Measurements from ENCODE around the gene GAP43.

Gene GAP43

DNA sequence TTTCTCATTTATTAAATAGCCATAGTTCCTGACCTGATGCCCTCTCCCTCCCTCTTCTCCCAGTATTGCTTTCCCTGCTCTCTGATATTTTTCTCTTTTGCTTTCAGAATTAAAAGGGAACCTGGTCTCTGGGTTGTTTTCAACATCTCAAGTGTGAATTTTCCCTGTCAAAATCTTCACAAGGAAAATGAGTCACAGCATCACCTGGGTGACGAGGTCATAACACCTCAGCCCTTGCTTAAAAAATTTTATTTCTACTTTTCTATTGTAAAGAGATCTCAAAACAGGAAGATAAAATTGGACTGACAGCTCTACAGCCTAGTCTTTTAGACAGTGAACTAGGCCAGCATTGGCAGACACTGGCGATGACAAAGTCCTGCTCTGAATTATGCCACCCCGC is 40.1 kb downstream of the GAP43 start:
- no peak for FAIRE-seq

DNA sequence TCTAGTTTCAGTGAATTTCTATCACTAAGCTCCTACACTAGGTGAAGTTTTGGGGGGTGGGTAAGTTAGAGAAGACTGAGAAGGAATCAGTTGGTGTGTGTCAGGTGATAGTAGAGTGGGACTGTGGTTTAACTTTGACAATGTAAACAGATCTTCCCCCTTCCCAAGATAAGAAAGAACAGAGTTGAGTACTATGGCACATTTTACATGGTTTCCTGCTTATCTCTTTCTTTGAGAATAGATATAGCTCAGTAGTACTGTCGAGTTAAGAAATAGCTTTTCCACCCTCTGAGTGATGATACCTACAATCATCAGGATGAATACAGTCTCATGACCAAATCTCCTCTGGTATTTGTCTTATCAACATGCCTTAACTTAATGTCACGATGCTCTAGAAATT is 42.8 kb downstream of the GAP43 start:
- no peak for FAIRE-seq

DNA sequence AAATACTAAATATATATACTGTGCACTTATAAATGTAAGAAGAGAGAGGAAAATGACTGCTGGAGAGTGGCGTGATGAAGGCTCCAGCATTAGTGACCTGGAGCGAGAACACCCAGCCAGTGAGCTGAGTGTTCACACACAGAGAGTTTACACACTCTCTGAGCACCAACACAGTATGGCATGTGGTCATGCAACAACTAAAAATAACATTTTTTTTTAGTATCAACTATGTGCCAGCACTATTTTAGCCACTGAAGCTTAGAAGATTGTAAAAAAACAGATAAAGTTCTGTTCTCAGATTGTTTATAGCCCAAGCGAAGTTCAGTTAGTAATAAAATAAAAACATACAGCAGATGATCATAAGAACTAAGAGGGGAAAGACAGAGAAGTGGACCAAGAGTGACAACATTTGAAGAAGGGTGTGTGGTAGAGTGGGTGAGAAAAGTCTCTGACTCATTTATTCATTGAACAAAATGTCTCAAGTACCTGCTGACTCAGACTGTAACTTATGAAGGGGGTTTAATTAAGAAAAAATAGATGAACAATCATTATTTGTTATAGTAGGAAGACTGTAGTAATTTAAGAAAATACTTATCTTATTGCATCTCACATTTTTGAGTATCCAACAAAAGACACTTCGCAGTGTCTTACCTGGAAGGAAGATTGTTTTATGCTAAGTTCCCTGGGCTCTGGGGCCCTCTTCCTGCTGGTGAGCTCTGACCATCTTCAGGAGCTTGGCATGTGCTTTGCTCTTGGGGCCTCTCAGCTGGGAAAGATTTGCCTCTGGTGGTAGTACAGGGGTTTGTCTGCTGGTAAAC is 43.8 kb downstream of the GAP43 start:
- no peak for FAIRE-seq

DNA sequence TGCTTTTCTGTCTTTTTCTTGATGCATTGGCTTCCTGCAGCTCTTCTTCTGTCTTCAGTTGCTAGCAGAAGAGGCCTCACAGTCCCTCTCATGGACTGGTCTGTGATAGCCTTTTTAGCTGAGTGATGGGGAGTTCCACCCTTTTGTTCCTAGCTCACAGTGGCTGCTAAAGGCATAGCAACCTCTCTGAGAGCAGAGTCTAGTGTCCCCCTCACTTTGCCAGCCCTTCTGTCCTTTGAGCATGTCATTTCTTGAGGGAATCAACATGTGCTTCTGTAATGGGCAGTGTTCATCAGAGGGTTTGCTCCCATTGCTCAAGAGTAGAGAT is 44.4 kb downstream of the GAP43 start:
- no peak for FAIRE-seq

DNA sequence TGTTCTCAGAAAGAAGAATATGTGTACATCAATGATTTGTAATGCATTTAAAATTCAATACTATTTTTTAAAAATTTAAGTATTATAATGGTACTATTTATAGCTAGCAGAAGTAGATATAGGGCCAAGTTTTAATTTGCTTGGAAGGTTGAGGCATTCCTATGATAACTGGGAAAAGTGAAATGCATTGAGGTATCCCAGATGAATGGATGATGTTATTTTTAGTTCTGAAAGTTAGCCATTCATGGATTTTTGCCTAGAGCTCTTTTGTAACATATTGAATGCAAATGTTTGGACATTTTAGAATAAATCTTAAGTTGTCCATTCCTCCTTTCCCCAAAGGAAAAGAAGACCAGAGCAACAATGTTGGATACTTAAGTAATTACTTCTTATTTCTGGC is 47.6 kb downstream of the GAP43 start:
- no peak for FAIRE-seq

DNA sequence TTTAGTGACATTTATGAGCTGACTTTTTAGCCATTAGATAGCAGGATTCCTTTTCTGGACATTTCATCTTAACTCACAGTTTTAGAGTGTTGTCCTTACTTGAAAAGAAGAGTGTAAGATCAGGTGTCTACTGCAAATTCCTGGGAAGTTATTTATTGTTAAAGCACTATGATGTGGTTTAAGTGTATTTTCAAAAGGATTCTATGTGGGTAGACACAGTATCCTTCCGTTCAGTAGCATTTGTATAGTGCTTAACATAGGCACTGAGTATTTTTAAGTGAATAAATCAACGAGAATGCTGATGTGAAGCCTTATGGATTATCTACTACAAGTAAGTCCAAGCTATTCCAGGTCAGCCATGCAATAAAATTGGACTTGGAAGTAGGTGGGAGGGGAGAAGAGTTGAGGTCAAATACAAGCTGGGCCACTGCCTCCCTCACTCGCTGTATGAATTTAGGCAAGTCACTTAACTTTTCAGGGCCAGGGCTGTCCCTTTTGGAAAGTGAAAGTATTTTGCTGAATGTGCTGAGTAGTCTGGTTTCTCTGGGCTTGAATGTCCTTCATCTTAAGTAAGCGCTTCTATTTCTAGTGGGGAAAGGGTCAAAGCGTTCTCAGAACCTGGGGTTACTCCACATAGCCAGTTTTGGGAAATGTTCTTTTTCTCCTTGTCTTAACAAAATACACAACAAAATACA is 48.6 kb downstream of the GAP43 start:
- FAIRE-seq, result no peak

DNA sequence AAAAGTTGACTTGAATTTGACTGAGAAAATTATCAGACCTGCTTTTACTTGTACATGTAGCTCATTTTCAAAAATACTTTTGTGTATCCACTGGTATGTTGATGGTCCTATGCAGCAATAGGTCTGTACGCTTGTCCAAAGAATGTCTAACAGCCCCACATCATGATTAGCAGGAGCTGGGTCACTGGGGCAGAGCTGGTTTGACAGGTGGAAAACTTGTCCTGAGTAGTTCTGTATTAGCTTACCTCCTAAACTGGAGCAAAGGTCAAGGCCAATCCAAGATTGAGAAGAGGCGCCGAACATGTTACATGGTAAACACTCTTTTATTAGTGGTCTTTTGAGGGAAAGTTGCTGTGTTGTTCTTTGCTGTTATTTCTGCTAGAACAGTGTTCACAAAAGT is 50.6 kb downstream of the GAP43 start:
- FAIRE-seq, result no peak

DNA sequence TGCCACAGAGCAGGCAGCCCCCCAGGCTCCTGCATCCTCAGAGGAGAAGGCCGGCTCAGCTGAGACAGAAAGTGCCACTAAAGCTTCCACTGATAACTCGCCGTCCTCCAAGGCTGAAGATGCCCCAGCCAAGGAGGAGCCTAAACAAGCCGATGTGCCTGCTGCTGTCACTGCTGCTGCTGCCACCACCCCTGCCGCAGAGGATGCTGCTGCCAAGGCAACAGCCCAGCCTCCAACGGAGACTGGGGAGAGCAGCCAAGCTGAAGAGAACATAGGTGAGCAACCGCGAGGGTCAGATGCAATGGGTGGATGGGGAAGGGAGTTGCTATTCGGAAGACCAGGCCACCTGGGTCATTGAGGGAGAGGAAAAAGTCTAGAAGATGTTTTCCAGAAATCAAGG is 53.0 kb downstream of the GAP43 start:
- FAIRE-seq, result no peak

DNA sequence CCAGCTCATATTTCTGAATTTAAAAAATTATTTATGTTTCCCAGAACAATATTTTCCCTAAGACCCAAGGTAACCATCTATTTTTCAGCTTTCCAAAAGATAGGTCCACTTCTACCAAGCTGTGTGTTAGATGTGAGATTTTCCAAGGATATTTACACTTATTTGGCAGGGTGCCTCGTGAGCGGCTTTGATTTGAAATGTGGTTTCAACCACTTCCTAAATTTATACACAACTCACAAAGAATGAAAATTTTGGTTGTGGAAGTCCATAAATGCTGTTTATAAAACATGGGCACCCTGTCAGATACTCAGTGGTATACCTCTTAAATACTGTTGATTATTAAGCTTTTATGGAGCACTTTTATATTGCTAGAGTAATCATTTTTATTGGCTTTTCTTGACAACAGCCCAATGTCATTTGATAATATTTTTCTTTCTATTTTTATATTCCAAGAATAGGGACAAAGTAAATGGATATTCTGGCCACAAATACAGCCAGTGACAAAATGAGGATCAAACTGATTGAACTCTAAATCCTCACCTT is 57.6 kb downstream of the GAP43 start:
- no peak for FAIRE-seq

DNA sequence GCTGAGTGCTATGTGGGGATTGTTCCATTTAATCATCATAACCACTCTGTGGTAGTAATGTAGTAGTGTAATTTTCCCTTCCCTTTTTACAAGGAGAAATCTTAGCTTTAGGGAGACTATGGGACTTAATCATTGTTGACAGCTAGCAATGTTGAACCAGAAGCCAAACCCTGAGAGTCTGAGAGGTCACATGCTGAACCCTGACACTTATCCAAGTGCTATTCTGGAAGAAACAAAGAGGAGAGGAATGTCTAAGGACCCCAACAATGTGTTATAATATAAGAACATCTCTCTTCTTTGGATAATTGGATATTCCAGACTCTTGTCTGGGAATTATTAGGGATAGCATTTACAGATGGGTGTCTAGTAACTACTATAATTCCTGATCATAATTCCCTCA is 58.4 kb downstream of the GAP43 start:
- no peak for FAIRE-seq

DNA sequence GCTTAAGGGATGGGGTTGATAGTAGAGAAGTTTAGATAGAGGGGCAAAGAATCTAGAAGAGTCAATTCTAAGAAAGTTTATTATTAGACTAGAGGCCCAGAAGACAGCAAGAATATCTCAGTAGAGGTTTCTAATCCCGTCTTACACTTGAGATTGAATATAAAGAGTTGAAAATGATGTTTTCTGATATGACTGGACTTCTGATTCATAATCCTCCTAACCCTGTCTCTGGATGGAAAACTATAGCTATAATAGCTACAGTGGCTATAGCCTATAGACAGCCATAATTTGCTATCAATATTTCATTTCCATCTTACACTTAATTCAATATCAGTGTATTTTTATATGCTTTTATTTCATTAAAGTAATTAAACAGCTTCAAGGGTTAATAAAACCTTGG is 60.0 kb downstream of the GAP43 start:
- FAIRE-seq, result no peak

DNA sequence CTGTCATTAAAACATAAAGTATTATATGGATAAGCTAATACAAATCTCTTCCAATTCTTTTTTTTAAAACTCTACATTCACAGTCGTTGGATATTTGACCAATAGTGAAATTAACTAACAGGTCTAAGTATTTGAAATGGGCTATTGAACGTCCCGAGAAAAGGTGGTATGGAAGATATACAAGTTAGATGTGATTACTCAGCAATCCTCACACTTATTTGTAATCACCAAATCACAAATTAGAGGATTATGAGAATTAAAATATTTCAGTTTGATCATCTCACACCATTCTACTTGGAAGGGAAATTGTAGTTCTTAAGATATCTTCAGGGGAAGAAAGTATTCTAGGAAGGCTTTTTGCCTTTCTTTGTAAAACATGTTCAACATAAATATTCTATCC is 60.5 kb downstream of the GAP43 start:
- FAIRE-seq, result no peak

DNA sequence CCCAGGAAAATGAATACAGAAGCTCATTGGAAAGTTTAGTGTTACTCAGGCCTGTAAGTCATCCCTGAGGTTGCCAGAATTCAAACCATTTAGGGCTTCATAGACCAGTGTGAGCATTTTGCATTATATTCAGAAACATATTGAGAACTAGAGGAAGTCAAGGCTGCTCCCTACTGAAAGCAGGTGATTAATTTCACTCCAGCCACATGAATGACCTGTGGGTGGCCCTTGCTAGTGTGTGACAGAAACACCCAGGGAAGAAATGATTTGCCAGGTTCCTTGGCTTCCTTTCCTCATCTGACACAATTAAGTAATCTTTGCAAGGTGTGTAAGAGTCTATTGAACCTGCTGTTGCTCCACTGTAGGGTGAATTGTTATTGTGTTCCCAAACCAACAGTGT is 61.8 kb downstream of the GAP43 start:
- FAIRE-seq, result no peak

DNA sequence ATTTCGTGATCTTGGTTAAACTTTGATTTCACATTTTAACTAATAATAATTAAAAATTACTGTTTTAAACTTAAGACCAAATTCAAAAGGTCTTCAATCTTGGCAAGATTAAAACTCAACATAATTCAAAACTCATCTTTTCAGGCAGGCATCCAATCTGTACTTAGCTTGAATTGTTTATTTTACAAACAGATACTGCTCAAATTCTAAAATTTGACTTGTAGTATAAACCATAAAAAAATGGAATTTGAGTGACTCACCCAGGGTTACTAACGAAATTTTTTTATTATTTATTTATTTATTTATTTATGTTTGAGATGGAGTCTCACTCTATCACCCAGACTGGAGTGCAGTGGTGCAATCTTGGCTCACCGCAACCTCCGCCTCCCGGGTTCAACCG is 64.4 kb downstream of the GAP43 start:
- FAIRE-seq, result no peak

DNA sequence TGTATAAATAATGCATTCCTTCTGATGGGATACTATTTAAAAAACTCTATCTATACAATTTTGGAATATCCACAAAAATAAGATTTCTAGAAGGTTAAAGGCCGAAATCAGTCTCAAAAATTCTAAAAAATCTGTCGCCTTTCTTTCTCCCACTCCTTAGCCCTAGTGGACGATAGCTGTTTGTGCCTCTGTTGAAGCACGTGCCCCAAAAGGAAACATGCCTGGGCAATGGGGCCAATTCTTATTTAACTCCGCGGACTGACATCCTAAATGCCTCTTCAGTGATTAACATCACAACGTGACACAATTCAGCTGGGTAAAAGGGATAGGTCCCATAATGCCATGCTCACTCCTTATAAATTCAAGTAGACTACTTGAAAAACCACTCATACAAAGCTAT is 65.1 kb downstream of the GAP43 start:
- FAIRE-seq, result no peak

DNA sequence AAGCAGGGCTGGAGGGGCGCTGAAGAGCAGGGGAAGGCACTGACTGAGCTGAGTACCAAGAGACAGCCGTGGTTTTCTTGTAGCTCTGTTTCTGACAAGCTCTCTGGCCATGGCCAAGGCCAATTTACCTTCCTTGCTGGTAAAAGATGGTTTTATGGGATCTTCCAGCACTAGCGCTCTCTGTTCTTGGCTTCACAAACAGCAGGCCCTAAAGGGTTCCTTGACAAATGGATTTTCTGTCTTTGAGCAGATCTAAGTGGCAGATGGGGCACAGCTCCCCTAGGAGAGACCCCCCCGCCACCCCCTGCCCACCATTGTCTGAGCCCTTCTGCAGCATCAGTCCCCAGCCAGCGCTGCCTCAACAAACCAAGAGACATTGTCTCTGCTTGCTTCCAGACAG is 66.6 kb downstream of the GAP43 start:
- FAIRE-seq, result no peak

DNA sequence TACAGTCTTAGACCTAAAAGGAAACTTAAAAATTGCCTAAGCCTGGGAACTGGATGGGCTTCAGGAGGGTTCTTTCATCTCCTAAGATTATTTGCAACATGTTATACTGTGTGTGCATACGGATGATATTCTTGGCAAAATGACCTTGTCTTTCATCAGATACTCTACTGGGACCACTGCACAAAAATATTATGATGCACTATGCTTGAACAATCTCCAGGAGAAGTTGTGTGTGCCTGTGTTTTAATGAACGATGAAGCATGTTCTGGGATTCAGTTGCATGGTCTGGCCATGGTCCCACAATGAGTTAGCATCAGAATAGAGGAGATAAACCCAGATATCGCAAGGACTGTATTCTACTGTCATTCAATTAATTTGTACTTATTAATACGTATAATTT is 68.7 kb downstream of the GAP43 start:
- FAIRE-seq, result no peak

DNA sequence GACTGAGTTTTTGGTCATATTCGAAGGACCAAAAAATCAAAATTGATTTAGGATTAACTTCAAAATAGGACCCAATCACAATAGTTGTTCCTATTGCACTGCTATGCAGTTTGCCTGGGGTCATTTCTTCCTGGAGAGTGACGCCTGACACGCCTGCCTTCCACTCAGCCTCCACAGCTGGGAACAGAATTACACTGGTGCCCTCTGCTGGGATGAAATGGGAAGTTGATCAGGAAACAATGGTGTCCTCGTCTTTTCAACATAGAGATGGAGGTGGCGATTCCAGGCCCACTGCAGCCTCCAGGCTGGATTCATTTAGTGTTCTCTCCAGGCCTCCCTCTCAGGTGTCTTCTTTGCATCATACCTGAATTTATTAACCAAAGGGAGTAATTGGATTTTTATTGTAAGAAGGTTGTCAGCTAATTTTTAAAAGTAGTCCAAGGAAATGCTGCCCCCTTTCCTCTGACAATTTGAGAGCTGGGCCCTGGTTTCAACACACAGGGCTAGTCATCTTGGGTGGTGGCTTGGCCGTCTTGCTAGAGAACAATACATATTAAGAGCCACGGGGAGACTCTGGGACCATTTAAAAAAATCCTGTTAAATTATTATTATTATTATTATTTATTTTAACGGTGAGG is 69.7 kb downstream of the GAP43 start:
- no peak for FAIRE-seq

DNA sequence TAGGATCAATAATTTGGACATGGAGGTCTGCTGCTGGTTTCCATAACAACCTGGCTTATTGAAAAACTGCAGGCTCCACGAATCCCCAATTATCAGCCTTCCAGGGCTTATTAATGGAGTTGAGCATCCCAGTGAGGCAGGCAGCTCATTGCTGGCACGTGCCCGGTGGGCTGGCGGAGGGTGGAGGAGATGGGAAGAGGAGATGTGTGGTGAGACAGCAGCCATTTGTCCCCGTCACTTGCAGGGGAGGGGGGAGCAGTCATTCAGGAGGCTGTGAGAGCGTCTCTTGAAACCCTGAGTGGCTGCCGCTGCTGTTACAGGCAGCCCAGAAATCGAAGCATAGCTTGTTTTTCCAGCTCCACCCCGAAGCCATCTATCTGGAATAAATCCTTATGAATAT is 70.6 kb downstream of the GAP43 start:
- no peak for FAIRE-seq

DNA sequence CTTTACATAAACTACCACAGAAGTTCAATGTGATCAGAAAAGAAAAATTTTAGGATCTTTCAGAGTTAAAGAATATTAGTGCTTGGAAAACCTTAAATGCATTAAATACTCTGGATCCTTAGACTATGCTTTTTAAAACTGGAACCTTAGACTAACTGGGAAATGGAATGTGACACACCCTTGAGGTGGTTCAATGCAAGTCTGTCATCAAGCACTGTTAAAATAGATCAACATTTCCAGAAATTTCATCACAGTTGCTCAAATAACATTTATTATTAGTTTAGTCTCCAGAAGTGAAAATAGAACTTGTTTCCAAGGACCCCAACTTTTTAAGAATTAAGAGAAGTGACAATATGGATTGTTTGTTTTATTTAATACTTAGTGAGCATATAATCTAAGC is 71.8 kb downstream of the GAP43 start:
- no peak for FAIRE-seq

DNA sequence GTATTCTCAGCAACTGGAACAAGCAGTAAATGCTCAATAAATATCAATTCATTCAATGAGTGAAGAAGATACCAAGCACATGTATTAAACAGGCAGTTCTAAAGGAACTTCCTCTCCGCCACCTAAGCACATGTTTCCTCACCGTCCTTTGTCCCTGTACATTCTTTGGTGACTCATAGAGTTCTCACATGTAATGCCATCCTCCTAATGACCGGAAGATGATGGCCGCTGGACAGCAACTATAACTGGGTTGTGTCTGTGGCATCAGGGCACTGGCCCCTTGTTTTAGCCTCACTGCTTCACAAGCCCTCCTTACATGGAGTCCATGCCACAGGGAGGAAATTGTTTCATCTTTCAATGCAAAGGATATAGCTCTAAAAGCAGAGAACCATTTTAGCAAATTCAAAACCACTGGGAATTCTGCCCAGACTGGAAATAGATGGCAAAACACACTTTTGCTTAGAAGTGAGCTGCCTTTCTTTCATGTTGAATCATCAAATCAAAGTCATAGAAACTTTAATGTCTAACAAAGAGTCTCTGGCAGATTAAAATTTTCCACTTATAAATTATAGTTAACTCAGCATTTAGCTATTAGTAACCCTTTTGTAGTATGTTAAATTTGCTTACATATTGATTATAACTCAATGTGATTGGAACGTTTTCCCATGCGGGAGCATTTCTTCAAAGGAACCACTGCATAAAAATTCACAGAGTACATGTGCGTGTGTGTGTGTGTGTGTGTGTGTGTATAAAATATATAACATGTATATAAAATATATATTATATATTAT is 74.1 kb downstream of the GAP43 start:
- no peak for FAIRE-seq

DNA sequence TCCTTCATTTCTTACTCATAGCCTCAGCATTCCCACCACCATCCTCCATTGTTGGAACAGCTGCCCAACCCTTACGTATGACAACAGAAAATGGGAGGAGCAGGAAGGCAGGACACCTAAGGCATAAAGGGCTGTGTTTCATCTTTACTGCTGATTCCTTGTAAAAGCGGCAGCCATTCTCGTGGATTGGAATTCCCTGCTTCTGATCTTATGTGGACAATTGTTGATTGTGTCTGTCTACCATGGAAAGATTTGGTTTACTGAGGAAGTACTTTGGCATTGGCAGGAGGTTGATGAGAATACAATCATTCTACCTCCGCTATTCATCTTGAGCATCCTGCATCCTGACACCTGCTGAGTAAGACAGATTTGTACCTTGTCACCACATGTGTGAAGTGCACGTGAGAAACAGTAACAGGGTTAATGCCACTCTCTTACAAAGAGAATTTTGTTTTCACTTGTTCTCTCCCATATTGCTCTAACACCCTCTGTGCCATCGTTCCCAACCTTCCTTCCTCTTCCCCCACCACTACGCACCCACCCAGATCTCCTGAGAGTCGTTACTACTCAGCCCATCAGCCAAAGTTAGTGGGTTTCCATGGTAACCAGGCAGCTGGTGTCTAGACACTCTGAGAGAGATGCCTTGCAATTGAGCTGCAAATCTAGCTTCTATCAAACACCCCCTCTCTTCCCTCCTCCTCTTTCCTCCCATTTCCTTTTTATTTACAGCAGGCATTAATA is 75.7 kb downstream of the GAP43 start:
- FAIRE-seq, result no peak

DNA sequence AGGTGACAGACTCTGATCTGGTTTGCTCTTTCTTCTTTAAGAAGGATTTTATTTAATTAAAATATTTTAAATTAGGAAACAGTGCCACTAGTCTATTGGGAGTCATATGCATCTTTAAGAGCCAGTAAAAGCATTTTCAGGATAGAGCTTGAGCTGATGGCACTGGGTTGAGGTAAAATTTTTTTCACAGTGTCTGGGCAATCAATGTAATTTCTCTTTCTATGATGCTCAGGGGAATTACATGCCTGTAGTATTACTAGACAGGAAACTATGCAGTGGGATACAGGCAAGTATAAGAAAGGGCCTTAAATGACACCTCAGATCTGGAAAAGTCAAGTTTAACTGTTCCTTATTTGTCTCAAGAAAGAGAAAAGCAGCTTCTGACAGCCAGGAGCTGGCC is 76.4 kb downstream of the GAP43 start:
- FAIRE-seq, result no peak
